ENCODE results near the gene ASAP3.

The ASAP3 gene

DNA sequence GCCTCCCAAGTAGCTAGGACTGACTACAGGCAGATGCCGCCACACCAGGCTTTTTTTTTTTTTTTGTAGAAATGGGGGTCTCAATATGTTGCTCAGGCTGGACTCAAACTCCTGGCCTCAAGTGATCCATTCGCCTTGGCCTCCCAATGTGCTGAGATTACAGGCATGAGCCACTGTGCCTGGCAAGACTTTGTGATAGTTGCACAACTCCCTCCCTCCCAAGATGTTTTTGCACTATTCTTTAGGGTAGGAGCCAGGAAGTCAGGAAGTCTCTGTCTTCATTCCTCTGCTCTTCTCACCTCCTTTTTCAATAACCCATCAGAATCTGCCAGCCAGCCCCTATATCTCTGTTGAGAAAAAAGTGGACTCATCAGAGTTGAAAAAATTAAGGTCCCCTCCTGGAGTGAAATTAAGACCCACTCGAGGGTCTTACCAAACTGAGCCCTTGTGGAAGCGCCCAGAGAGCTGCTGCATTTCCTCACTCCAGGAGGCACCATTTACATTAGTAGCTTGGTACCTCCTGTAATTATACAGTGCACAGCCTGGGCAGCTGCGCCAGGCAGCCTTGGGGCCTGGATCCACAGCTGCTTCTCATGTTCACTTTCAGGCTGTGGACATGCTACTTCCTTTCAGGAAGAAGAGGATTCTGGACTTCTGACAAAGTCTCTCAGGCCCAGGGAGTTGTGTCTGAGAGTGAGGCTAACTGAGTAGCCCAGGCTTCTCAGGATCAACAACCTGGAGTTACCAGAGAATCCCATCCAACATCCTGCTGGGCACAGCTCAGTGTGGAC, 83.5 kb downstream of the ASAP3 start:
- TF ChIP-seq, protein P1, sequence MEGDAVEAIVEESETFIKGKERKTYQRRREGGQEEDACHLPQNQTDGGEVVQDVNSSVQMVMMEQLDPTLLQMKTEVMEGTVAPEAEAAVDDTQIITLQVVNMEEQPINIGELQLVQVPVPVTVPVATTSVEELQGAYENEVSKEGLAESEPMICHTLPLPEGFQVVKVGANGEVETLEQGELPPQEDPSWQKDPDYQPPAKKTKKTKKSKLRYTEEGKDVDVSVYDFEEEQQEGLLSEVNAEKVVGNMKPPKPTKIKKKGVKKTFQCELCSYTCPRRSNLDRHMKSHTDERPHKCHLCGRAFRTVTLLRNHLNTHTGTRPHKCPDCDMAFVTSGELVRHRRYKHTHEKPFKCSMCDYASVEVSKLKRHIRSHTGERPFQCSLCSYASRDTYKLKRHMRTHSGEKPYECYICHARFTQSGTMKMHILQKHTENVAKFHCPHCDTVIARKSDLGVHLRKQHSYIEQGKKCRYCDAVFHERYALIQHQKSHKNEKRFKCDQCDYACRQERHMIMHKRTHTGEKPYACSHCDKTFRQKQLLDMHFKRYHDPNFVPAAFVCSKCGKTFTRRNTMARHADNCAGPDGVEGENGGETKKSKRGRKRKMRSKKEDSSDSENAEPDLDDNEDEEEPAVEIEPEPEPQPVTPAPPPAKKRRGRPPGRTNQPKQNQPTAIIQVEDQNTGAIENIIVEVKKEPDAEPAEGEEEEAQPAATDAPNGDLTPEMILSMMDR (IDR thresholded peaks at IDR 0.05; ENCODE audit: low read depth, low read length): no peak
- H3K4me3 ChIP-seq (ENCODE audit: low read depth, low read length): no peak overlapping the region

DNA sequence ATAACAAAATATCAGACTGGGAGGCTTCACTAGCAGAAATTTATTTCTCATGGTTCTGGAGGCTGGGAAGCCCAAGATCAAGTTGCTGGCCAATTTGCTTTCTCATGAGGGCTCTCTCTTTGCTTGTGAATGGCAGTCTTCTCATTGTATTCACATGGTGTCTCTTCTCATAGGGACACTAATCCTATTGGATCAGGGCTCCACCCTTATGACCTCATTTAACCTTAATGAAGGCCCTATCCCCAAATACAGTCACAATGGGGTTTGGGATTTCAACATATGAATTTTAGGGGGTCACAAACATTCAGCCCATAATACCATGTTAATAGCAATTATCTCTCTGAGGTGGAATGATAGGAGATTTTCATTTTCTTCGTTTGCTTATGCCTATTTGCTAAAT, 84.8 kb downstream of the ASAP3 start:
- TF ChIP-seq, protein P1 (IDR thresholded peaks at IDR 0.05; ENCODE audit: low read depth, low read length): no peak

DNA sequence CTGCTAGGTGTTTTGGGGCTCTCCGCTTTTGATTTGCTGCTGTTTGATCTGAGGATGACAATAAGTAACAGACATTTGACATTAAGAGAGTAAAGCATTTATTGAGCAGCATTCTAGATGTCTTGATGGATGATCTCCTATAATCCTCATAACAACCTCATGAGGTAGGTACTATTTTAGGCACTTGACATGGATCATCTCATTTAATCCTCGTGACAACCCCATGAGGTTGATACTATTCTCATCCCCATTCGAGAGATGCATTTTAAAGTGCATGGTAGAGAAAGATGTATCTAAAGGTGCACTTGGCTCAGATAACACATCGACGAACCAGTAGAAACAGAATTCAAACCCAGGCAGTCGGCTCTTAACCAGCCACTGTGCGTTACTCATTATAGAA, 86.1 kb downstream of the ASAP3 start:
- TF ChIP-seq, protein P1 (IDR thresholded peaks at IDR 0.05; ENCODE audit: low read depth, low read length): no peak

More for the DNA sequence above, 84.8 kb downstream of the ASAP3 start:
- H3K4me3 ChIP-seq (ENCODE audit: low read depth, low read length): no peak overlapping the region

DNA sequence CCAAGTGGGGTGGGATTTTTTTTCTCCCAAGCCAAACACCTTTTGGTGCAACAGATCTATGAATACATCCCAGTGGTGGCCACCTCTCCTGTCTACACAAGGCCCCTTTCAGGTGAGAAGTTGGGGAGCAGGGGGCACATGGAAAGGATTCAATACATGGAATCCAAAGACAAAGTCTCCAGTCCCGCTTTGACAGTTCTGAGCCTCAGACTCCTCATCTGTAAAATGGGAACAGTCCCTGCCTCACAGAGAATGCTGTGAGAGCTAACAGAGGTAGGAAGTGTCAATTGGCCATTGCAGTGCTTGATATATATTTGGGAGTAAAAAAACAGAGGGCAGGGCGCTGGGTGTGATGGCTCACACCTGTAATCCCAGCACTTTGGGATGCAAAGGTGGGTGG, 87.6 kb downstream of the ASAP3 start:
- TF ChIP-seq, protein P1 (IDR thresholded peaks at IDR 0.05; ENCODE audit: low read depth, low read length): no peak

More for the DNA sequence above, 86.1 kb downstream of the ASAP3 start:
- H3K4me3 ChIP-seq (ENCODE audit: low read depth, low read length): no peak overlapping the region

DNA sequence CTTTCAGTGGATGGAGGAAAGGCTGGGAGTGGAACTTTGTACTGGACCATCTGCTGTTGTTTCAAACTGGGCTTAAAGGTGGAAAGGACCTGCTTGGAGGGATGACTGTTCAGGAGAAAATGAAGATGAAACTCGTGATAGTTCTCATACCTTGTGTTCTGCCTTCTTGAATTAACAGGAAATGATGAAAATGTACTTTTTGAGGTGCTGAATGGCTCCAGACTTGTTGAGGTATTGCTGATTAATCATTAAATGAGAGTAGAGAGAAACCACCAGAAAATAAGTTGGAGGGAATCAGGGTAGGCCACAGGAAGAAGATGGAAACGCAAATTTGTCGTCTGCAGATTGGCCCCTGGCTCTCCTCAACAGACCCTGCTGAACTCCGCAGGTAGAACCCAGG, 88.1 kb downstream of the ASAP3 start:
- TF ChIP-seq, protein P1 (IDR thresholded peaks at IDR 0.05; ENCODE audit: low read depth, low read length): no peak
- no peak overlapping the region for H3K4me3 ChIP-seq (ENCODE audit: low read depth, low read length)

More for the DNA sequence above, 87.6 kb downstream of the ASAP3 start:
- H3K4me3 ChIP-seq (ENCODE audit: low read depth, low read length): no peak overlapping the region

DNA sequence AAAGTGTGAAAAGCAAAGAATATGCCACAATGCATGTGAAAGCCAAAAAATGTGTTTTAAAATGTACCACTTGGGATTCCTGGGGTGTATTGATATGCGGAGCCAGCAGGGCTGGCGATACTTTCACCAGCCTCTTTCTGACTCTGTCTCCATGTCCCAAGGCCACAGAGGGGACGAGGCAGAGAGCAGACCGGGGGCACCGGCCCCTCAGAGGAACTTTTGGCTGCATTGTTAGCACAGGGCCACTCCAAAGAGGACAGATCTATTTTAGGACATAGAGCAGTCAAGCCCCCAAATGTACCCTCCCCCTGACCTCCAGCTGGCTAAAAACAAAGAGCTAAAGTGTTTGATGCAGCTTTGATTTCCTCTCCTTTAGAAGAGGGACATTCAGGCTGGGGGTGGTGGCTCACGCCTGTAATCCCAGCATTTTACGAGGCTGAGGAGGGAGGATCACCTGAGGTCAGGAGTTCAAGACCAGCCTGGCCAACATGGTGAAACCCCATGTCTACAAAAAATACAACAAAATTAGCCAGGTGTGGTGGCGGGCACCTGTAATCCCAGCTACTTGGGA, 88.7 kb downstream of the ASAP3 start:
- TF ChIP-seq, protein P1 (IDR thresholded peaks at IDR 0.05; ENCODE audit: low read depth, low read length): no peak
- no peak overlapping the region; the same call in 1 of the 2 replicates for H3K4me3 ChIP-seq (ENCODE audit: low read depth, low read length)

DNA sequence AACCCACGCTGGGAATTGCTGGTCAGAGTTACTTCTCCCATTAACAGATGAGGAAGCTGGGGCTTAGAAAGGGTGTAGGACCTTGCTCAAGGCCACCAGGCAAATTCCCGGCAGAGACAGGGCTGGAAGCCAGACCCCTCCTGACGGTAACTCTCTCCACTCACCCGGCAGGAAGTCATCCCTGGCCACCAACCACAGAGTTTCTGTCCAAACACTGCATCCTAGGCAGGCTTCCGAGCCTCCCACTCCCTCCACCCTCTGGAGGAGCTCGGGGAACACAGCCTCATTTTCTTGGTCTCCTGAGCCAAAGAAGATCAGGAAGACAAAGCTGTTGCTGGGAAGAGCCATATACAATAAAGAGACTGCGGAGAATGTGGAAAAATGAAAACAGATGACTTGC, 89.3 kb downstream of the ASAP3 start:
- peak overlapping the region; percentile 1; the same call in 1 of the 2 replicates for H3K4me3 ChIP-seq (ENCODE audit: low read depth, low read length)
- TF ChIP-seq, protein P1 (IDR thresholded peaks at IDR 0.05; ENCODE audit: low read depth, low read length): no peak
